Measurements from ENCODE around the gene BDKRB2.

The BDKRB2 gene

GRCh38 chr14:96191353-96191752 lies 13.3 kb upstream of the BDKRB2 start:
- no peak overlapping the region for H3K27ac ChIP-seq (ENCODE audit: low read depth in 2 of 2, low read length in 2 of 2)
- no peaks in the 10 kb centered on the region for H3K9me3 ChIP-seq (ENCODE audit: control insufficient read depth in 2 of 2, low read length in 2 of 2)
- no peaks in the 10 kb centered on the region for H3K27me3 ChIP-seq (ENCODE audit: control insufficient read depth in 2 of 2, insufficient read depth in 2 of 2, low read length in 2 of 2)
- H3K4me3 ChIP-seq (ENCODE audit: low read length in 2 of 2): no peak overlapping the region
- no peaks in the 10 kb centered on the region for H3K36me3 ChIP-seq (ENCODE audit: control insufficient read depth in 2 of 2, insufficient read depth in 2 of 2, low read length in 2 of 2)
- H3K4me1 ChIP-seq (ENCODE audit: control insufficient read depth in 2 of 2, insufficient read depth in 2 of 2, low read length in 2 of 2): peaks cover 0 to 7% of the 10 kb centered on the region in 2 donors
- no peak overlapping the region for H3K9ac ChIP-seq (ENCODE audit: low read depth in 1 of 2, low read length in 2 of 2)

GRCh38 chr14:96191841-96192462 lies 12.7 kb upstream of the BDKRB2 start:
- Histone ChIP-seq H3K27ac (ENCODE audit: low read depth in 2 of 2, low read length in 2 of 2) (no peak overlapping the region), H3K4me1 (ENCODE audit: control insufficient read depth in 2 of 2, insufficient read depth in 2 of 2, low read length in 2 of 2) (peaks cover 0 to 7% of the 10 kb centered on the region in 2 donors), H3K9me3 (ENCODE audit: control insufficient read depth in 2 of 2, low read length in 2 of 2) (no peaks in the 10 kb centered on the region), H3K4me3 (ENCODE audit: low read length in 2 of 2) (no peak overlapping the region), H3K27me3 (ENCODE audit: control insufficient read depth in 2 of 2, insufficient read depth in 2 of 2, low read length in 2 of 2) (no peaks in the 10 kb centered on the region), H3K9ac (ENCODE audit: low read depth in 1 of 2, low read length in 2 of 2) (no peak overlapping the region), H3K36me3 (ENCODE audit: control insufficient read depth in 2 of 2, insufficient read depth in 2 of 2, low read length in 2 of 2) (no peaks in the 10 kb centered on the region)

GRCh38 chr14:96192975-96193805 lies 11.4 kb upstream of the BDKRB2 start:
- Histone ChIP-seq H3K4me3 (ENCODE audit: low read length in 2 of 2) (no peak overlapping the region), H3K9ac (ENCODE audit: low read depth in 1 of 2, low read length in 2 of 2) (no peak overlapping the region), H3K36me3 (ENCODE audit: control insufficient read depth in 2 of 2, insufficient read depth in 2 of 2, low read length in 2 of 2) (no peaks in the 10 kb centered on the region), H3K9me3 (ENCODE audit: control insufficient read depth in 2 of 2, low read length in 2 of 2) (no peaks in the 10 kb centered on the region), H3K27me3 (ENCODE audit: control insufficient read depth in 2 of 2, insufficient read depth in 2 of 2, low read length in 2 of 2) (no peaks in the 10 kb centered on the region), H3K27ac (ENCODE audit: low read depth in 2 of 2, low read length in 2 of 2) (no peak overlapping the region), H3K4me1 (ENCODE audit: control insufficient read depth in 2 of 2, insufficient read depth in 2 of 2, low read length in 2 of 2) (peaks cover 2 to 7% of the 10 kb centered on the region in 2 donors)

- H3K4me3 ChIP-seq (ENCODE audit: low read length in 2 of 2): no peak overlapping the region
- no peak overlapping the region for H3K27ac ChIP-seq (ENCODE audit: low read depth in 2 of 2, low read length in 2 of 2)
- no peaks in the 10 kb centered on the region for H3K36me3 ChIP-seq (ENCODE audit: control insufficient read depth in 2 of 2, insufficient read depth in 2 of 2, low read length in 2 of 2)
- H3K4me1 ChIP-seq (ENCODE audit: control insufficient read depth in 2 of 2, insufficient read depth in 2 of 2, low read length in 2 of 2): peaks cover 3 to 11% of the 10 kb centered on the region in 2 donors
- H3K9me3 ChIP-seq (ENCODE audit: control insufficient read depth in 2 of 2, low read length in 2 of 2): no peaks in the 10 kb centered on the region
- H3K9ac ChIP-seq (ENCODE audit: low read depth in 1 of 2, low read length in 2 of 2): no peak overlapping the region
- no peaks in the 10 kb centered on the region for H3K27me3 ChIP-seq (ENCODE audit: control insufficient read depth in 2 of 2, insufficient read depth in 2 of 2, low read length in 2 of 2)
Measured at GRCh38 chr14:96194262-96194656, 10.4 kb upstream of the BDKRB2 start.

DNA sequence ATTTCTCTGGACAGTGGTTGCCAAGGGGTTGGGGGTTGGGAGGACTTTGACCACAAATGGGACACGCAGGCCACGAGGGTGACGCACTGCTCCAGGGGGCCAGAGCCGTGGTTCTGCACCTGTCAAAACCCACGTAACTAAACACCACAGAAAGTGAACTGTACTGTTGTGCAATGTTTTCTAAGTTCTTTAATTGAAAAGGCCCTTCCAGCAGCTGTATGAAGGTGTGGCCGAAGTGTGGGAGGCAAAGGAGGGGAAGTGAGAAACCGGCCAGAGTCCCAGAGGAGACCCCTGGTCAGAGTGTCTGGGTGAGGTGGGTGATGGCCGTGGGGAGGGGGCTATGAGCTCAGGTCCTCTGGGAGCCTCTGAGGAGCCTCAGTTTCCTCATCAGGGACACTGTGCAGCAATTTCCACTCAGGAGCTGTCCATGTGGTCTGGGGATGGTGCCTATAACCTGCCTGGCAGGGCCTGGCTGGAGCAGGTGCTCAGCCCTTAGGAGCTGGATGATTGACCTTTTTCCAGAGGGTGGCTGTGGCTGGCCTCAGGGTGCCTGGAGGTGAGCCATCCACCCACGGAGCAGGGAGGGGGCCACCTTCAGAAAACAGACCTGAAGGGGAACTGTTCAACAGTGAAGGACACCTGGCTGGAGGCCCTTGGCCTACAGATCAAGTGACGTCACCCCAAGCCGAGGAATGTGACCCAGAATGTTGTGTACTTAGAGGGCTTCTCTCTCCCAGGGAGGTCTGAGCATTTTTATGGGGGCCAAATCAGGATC lies 9.8 kb upstream of the BDKRB2 start:
- no peak overlapping the region for H3K9ac ChIP-seq (ENCODE audit: low read depth in 1 of 2, low read length in 2 of 2)
- H3K9me3 ChIP-seq (ENCODE audit: control insufficient read depth in 2 of 2, low read length in 2 of 2): no peaks in the 10 kb centered on the region
- peaks cover 3 to 11% of the 10 kb centered on the region in 2 donors for H3K4me1 ChIP-seq (ENCODE audit: control insufficient read depth in 2 of 2, insufficient read depth in 2 of 2, low read length in 2 of 2)
- H3K27ac ChIP-seq (ENCODE audit: low read depth in 2 of 2, low read length in 2 of 2): no peak overlapping the region
- H3K4me3 ChIP-seq (ENCODE audit: low read length in 2 of 2): no peak overlapping the region
- no peaks in the 10 kb centered on the region for H3K36me3 ChIP-seq (ENCODE audit: control insufficient read depth in 2 of 2, insufficient read depth in 2 of 2, low read length in 2 of 2)
- H3K27me3 ChIP-seq (ENCODE audit: control insufficient read depth in 2 of 2, insufficient read depth in 2 of 2, low read length in 2 of 2): no peaks in the 10 kb centered on the region

GRCh38 chr14:96195441-96196081 lies 9.1 kb upstream of the BDKRB2 start:
- Histone ChIP-seq H3K4me3 (ENCODE audit: low read length in 2 of 2) (no peak overlapping the region), H3K36me3 (ENCODE audit: control insufficient read depth in 2 of 2, insufficient read depth in 2 of 2, low read length in 2 of 2) (no peaks in the 10 kb centered on the region), H3K9ac (ENCODE audit: low read depth in 1 of 2, low read length in 2 of 2) (no peak overlapping the region), H3K4me1 (ENCODE audit: control insufficient read depth in 2 of 2, insufficient read depth in 2 of 2, low read length in 2 of 2) (peaks cover 3 to 11% of the 10 kb centered on the region in 2 donors), H3K9me3 (ENCODE audit: control insufficient read depth in 2 of 2, low read length in 2 of 2) (no peaks in the 10 kb centered on the region), H3K27ac (ENCODE audit: low read depth in 2 of 2, low read length in 2 of 2) (no peak overlapping the region), H3K27me3 (ENCODE audit: control insufficient read depth in 2 of 2, insufficient read depth in 2 of 2, low read length in 2 of 2) (no peaks in the 10 kb centered on the region)

GRCh38 chr14:96197163-96197852 lies 7.3 kb upstream of the BDKRB2 start:
- H3K4me1 ChIP-seq (ENCODE audit: control insufficient read depth in 2 of 2, insufficient read depth in 2 of 2, low read length in 2 of 2): peaks cover 3 to 11% of the 10 kb centered on the region in 2 donors
- no peaks in the 10 kb centered on the region for H3K27me3 ChIP-seq (ENCODE audit: control insufficient read depth in 2 of 2, insufficient read depth in 2 of 2, low read length in 2 of 2)
- H3K9ac ChIP-seq (ENCODE audit: low read depth in 1 of 2, low read length in 2 of 2): no peak overlapping the region
- H3K27ac ChIP-seq (ENCODE audit: low read depth in 2 of 2, low read length in 2 of 2): no peak overlapping the region
- no peaks in the 10 kb centered on the region for H3K9me3 ChIP-seq (ENCODE audit: control insufficient read depth in 2 of 2, low read length in 2 of 2)
- H3K36me3 ChIP-seq (ENCODE audit: control insufficient read depth in 2 of 2, insufficient read depth in 2 of 2, low read length in 2 of 2): no peaks in the 10 kb centered on the region
- H3K4me3 ChIP-seq (ENCODE audit: low read length in 2 of 2): no peak overlapping the region

DNA sequence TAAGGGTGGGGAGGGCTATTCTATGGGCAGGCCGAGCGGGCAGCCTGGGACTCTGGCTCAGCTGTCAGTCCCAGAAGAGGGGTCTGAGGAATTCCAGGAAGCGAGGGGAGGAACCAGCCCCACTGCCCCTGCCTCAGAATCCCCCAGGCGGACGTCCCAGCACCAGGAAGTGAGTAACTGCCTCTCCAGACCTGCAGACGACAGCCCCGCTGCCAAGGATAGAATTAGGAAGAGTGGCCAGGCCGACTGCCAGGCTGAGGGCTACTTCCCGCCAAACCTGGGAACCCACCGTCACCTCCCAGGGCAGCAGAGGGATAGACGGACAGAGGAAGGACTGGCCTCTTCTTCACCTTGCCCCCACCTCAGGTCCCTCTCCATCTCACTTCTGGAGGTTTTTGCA lies 6.7 kb upstream of the BDKRB2 start:
- peaks cover 3 to 11% of the 10 kb centered on the region in 2 donors for H3K4me1 ChIP-seq (ENCODE audit: control insufficient read depth in 2 of 2, insufficient read depth in 2 of 2, low read length in 2 of 2)
- no peak overlapping the region for H3K9ac ChIP-seq (ENCODE audit: low read depth in 1 of 2, low read length in 2 of 2)
- no peaks in the 10 kb centered on the region for H3K9me3 ChIP-seq (ENCODE audit: control insufficient read depth in 2 of 2, low read length in 2 of 2)
- H3K36me3 ChIP-seq (ENCODE audit: control insufficient read depth in 2 of 2, insufficient read depth in 2 of 2, low read length in 2 of 2): no peaks in the 10 kb centered on the region
- H3K4me3 ChIP-seq (ENCODE audit: low read length in 2 of 2): no peak overlapping the region
- H3K27ac ChIP-seq (ENCODE audit: low read depth in 2 of 2, low read length in 2 of 2): no peak overlapping the region
- H3K27me3 ChIP-seq (ENCODE audit: control insufficient read depth in 2 of 2, insufficient read depth in 2 of 2, low read length in 2 of 2): no peaks in the 10 kb centered on the region

DNA sequence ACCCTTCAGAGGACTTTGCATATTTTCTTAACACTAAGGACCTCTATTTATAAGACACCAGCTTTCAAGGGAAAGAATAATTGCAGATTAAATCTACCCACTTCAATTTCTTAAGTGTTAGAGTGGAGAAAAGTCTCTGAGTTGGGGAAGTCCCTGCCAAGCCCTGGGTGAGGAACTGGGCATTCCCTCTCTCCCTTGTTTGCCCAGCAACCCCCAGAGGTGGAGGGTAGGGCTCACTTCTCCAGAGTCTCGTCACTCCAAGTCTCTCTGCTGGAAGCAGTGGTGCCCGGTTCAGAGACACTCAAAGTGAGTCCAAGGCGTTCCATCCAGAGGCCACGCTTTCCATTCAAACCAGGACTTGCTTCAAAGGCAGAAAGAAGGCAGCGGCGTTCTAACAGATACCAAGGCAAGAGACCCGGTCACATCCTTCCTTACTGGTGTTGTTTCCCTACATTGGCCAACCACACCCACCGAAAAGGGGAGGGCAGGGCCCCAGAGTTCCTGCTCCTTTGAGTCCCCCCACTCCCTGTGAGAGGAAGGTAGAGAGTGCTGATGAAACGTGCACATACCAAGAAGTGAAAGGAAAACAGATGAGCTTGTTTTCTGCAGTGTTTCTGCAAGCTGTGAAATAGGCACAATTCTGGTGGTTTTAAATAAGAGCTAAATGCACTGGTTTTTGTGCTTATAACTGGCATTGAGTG lies 6.1 kb upstream of the BDKRB2 start:
- H3K4me3 ChIP-seq (ENCODE audit: low read length in 2 of 2): peak overlapping the region in 1 of 2 donors; percentile 34
- H3K27ac ChIP-seq (ENCODE audit: low read depth in 2 of 2, low read length in 2 of 2): no peak overlapping the region
- no peaks in the 10 kb centered on the region for H3K36me3 ChIP-seq (ENCODE audit: control insufficient read depth in 2 of 2, insufficient read depth in 2 of 2, low read length in 2 of 2)
- no peaks in the 10 kb centered on the region for H3K27me3 ChIP-seq (ENCODE audit: control insufficient read depth in 2 of 2, insufficient read depth in 2 of 2, low read length in 2 of 2)
- H3K9ac ChIP-seq (ENCODE audit: low read depth in 1 of 2, low read length in 2 of 2): no peak overlapping the region
- H3K4me1 ChIP-seq (ENCODE audit: control insufficient read depth in 2 of 2, insufficient read depth in 2 of 2, low read length in 2 of 2): peaks cover 3 to 12% of the 10 kb centered on the region in 2 donors
- no peaks in the 10 kb centered on the region for H3K9me3 ChIP-seq (ENCODE audit: control insufficient read depth in 2 of 2, low read length in 2 of 2)

Data from mucosa of rectum (tissue), 2 donors.